HG03025 (cell line): ENCODE data around the gene BCAT1.
"Not testable (repeated sequence)": the region's sequence is repeated elsewhere in the genome, so short reads cannot be mapped to it uniquely, and the experiment has no call there.

Experiments used
- ATAC-seq: cut with Tn5 transposase; IDR thresholded peaks from one replicate; pipeline ENCODE4 v1.9.1; 2021; ENCODE audit warnings: mild to moderate bottlenecking, moderate library complexity; ENCODE audit not compliant: unreplicated experiment, low FRiP score

BCAT1 gene

DNA sequence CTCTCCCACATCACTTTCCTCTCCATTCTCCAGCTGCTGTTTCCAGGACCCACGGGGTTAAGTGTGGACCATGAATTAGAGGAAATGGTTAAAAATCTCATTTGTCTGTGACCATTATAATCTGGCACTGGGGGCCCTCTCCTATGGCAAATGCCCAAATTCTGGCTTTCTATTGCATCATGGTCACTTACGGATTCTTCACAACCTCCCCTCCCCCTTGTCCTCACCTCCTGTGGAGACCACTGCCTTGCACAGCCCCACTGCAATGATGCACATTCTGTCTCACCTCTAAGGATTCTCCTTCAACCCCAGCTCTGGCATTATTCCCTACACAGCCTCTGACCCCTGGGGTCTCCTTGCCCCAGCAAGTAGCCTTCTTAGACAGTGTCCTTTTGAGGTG lies 18.9 kb downstream of the BCAT1 start:
- no peak for ATAC-seq

DNA sequence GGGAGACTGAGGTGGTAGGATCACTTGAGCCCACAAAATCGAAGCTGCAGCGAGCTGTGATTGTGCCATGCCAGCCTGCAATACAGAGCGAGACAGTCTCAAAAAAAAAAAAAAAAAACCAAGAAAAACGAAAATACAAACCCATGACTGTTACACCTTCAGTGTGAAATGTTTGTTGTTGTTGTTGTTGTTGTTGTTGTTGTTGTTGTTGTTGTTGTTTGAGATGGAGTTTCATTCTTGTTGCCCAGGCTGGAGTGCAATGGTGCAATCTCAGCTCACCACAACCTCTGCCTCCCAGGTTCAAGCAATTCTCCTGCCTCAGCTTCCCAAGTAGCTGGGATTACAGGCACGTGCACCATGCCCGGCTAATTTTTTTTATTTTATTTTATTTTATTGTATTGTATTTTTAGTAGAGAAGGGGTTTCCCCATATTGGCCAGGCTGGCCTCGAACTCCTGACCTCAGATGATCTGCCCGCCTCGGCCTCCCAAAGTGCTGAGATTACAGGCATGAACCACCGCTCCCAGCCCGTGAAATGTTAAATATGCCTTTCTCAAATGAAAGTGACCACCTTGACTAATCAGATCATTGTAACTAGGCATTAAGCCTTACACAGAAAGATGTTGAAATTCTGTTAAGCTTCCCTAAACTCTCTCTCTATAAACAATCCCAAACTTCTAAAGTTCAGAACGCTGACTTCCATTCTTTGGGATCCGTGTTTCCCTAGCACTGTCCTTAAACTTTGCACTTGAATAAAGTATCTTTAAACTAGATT lies 20.2 kb downstream of the BCAT1 start:
- ATAC-seq: not testable (repeated sequence)

GRCh38 chr12:24928131-24928530 lies 20.8 kb downstream of the BCAT1 start:
- ATAC-seq: no peak

- not testable (repeated sequence) for ATAC-seq
Observed at GRCh38 chr12:24926080-24926479, 22.8 kb downstream of the BCAT1 start.

DNA sequence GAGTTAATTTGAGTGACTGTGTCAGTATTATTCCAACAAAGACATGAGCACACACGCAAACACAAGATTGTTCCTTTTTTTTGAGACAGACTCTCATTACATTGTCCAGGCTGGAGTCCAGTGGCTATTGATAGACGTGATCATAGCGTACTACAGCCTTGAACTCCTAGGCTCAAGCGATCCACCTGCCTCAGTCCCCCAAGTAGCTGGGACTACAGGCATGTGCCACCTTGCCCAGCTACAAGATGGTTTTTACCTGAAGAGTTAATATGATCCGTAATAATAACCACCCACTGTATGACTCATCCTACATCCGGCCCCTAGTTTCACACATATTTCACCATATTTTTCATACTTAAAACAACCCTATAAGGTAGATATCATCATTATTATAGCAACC lies 26.8 kb downstream of the BCAT1 start:
- no peak for ATAC-seq

- ATAC-seq: no peak
Observed at GRCh38 chr12:24921251-24922038, 27.5 kb downstream of the BCAT1 start.

DNA sequence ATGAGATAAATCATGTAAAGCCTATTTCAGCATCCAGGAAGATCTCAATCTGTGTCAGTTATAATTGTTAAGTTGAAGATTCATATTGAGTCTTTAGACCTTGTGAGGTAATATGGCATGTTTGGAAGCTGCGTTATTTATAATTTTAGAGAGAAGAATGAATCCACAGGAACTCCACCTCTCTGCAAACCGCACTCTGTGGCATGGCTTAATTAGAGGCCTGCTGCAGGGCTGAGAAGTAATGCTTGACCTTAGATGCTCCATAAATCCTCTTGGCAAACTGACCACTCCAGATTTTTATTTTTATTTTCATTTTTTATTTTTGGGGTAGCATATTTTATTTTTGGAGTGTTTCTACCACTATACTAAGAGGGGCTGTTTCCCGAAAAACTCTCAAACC lies 28.8 kb downstream of the BCAT1 start:
- no peak for ATAC-seq

DNA sequence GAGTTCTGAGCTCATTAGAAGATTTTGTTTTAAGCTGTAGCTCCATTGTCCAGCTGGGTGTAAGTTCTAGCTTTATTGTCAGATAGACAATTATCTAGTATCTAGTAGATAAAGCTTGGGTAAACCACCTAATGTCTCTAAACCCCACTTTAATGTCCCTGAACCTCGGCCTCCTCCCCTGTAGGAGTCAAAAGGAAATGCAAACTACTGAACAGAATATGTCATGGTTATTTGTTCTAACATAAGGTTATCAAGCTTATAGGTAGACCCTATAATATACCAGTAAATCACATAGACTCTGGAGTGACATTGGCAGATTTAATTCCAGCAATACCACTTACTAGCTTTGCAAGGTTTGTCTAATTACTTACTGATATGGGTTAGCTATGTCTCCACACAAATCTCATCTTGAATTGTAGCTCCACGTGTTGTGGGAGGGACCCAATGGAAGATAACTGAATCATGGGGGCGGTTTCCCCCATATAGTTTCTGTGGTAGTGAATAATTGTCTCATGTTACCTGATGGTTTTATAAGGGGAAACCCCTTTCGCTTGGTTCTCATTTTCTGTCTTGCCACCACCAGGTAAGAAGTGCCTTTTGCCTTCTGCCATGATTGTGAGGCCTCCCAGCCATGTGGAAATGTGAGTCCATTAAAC lies 29.4 kb downstream of the BCAT1 start:
- ATAC-seq: no peak

- ATAC-seq: no peak
Observed at GRCh38 chr12:24918596-24918995, 30.3 kb downstream of the BCAT1 start.

DNA sequence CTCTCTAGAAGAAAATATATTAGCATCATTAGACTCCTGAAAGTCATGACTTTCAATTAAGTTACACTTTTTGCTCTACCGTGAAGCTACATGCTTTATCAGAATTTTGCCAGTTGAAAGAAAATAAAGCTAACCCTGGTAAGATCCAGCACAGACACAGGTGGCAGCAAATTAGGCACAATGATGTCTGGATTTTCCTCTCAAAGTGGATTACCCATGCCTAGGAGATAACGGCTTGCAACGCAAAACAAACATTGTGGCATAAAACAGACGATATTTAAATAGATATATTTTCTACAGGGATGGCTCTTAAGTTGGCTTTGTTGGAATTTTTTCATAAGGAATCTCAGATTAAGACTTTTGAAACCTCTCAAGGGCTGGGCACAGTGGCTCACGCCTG lies 33.4 kb downstream of the BCAT1 start:
- ATAC-seq: no peak

DNA sequence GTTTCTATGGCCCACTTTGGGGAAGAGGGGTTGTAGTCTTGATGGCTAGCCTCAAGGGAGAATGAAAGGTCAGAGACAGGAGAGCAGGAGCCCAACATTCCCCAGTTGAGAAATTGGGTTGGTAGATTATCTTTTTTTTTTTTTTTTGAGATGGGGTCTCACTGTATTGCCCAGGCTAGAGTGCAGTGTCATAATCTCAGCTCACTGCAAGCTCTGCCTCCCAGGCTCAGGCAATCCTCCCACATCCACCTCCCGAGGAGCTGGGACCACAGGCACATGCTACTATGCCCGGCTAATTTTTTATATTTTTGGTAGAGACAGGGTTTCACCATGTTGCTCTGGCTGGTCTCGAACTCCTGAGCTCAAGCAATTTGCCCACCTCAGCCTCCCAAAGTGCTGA lies 34.9 kb downstream of the BCAT1 start:
- no peak for ATAC-seq

GRCh38 chr12:24913130-24913529 lies 35.8 kb downstream of the BCAT1 start:
- ATAC-seq: no peak

DNA sequence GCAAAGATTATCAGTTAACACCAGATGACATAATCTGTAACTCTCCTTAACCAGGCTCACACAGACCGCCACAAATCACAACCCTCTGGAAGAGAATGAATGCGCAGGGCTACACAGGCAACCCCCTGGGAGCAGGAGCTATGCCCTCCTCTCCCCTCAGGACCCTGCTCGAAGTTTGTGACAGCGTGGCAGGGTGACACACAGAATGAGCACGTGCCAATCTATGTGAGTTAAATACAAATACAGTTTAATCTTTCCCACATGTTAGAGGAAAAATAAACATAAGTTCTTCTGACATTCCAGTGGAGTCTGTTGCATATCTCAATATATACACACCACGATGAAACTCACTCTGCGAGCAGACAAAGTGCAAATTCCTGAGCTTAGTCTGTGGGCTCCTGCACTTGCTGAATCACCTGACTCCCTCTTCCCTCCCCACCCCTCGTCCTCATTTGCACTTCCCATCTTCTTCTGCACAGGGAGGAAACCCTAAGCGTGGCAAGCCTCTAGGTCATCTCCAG lies 37.6 kb downstream of the BCAT1 start:
- ATAC-seq: no peak

DNA sequence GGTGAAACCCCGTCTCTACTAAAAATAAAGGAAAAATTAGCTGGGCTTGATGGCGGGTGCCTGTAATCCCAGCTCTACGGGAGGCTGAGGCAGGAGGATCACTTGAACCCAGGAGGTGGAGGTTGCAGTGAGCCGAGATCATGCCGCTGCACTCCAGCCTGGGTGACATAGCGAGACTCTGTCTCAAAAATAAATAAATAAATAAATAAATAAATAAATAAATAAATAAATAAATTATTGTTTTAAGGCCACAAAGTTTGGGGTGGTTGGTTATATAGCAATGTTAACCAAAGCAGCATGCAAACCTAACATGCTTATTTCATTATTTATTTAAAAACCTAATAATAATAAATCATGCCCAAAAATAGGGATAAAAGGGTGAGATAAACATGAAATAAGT lies 38.7 kb downstream of the BCAT1 start:
- ATAC-seq: not testable (repeated sequence)

DNA sequence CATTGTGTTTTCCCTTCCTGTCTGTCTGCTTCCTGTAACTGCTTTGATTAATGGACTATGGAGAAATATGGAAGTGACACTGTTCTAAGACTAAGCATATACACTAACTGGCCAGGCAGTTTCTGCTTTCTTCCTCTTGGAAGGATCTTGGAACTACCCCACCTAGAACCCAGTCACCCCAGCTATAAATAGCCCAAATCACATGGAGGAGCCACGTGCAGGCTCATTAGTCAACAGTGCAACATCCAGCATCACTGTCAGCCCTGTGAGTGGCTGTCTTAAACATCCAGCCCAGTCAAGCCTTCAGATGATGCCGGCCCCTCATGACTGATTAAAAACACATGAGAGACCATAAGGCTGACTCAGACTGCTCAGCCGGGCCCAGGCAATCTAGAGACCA lies 39.2 kb downstream of the BCAT1 start:
- no peak for ATAC-seq

- ATAC-seq: no peak
Observed at GRCh38 chr12:24907464-24907863, 41.4 kb downstream of the BCAT1 start.

DNA sequence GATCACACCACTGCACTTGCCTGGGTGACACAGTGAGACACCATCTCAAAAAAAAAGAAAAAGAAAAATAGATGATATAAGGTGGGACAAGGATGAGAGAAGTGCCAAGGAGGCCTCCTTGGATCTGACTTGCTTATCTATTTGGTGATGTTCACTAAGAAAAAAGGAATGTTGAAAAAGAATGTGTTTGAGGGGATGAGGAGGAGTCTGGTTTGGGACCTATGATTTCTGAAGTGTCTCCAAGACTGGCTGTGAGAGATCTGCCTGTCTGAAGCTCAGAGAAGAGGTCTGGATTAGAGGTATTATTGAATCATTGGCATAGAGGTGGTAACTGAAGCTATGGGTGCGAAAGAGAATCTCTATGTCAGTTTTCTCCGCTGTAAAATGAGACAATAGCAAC lies 42.8 kb downstream of the BCAT1 start:
- no peak for ATAC-seq

DNA sequence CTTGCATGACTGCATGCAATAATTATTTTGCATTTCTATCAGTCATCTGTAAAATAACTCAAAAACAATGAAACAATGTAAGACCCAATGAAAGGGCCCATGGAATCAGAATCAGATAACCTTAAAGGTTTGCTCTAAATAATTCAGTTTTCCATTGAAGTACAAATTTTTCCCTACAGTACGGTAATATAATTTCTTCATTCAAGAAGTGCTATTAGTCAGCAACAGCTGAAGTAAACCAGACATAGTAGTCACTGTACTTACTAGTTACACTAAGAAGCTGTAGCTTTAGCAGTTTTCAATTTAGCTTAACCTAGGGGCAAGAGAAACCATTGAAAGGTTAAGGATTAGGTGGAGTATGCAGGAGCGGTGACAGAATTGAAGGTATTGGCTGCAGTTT lies 43.5 kb downstream of the BCAT1 start:
- ATAC-seq: no peak

DNA sequence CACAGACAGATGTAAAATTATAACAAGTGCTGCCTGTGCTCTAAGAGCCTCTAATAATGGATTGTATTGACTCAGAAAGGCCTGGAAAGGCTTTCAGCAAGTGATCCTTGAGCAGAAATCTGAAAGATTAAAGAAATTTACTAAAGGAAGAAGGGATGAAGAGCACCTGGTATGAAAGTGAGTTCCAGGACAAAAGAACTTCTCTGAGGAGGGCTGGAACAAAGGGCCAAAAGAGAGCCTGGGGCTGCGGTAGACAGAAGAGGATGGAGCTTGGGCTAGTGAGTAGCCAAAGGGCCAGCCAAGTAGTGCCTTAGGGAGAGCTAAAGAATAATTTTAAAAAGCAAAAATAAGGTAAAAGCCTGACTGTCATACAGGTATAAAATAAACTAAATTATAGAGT lies 44.0 kb downstream of the BCAT1 start:
- no peak for ATAC-seq

DNA sequence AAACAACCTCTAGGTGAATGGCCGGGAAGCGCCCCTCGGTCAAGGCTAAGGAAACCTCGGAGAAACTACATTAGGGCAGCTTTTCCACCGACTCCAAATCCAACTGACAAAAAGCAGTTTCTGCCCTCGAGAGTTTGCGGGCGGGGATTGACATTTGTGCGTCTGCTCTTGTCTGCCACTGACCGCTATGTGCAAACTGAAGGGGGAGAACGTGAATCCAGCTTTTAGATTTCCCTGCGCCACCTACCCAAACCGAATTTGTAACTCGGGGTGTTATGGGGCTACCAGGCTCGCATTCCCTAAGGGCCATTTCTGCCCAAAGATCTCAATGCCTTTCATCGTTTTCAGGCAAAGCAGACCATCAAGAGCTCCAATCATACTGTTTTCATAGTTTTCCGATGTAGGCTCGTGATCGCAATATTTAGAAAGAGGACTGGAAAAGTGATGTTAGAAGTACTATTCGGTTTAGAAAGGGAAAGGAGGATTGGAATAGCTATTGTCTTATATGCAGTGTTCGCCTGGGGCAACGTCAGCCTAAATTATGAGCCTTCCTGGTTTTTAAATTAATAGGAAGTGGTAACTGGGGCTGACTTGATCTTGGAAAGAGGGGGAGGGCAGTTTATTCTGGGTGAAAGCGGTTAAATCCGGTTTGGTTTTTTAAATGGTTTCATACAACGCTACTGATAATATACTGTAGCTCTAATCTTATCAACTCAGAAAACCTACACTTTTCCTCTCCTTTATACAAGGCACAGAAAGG lies 45.4 kb downstream of the BCAT1 start:
- no peak for ATAC-seq
